ENCODE data around the gene ANKFY1. TPM values are rescaled to one million over a fixed set of nuclear protein-coding genes. Genes with fewer than 3 reads are reported as not detected.

Gene ANKFY1
- total RNA-seq, 4 donors from 2014 or later: 36.8 to 55.0 (median 40.9) TPM

DNA sequence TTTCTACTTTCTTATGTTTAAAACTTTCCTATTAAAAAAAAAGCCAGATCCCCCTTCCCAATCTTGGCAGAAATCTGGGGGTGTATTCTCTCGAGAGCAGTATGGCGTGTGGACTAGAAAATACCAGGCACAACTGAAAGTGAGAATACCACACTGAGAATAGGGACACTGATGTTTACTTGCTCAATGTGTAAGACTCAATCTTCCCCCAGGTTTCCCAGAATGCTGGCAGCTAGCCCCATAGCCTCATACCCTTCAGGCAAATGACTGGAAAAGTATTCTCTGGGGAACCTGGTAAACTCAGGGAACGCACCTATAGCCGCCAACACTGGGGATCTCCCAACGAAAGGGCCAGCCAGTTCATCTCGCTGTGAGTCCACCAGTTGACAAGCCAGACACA lies 136.2 kb downstream of the ANKFY1 start:
- TF ChIP-seq, protein P1, sequence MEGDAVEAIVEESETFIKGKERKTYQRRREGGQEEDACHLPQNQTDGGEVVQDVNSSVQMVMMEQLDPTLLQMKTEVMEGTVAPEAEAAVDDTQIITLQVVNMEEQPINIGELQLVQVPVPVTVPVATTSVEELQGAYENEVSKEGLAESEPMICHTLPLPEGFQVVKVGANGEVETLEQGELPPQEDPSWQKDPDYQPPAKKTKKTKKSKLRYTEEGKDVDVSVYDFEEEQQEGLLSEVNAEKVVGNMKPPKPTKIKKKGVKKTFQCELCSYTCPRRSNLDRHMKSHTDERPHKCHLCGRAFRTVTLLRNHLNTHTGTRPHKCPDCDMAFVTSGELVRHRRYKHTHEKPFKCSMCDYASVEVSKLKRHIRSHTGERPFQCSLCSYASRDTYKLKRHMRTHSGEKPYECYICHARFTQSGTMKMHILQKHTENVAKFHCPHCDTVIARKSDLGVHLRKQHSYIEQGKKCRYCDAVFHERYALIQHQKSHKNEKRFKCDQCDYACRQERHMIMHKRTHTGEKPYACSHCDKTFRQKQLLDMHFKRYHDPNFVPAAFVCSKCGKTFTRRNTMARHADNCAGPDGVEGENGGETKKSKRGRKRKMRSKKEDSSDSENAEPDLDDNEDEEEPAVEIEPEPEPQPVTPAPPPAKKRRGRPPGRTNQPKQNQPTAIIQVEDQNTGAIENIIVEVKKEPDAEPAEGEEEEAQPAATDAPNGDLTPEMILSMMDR (IDR thresholded peaks at IDR 0.05; ENCODE audit: low read depth): no peak

DNA sequence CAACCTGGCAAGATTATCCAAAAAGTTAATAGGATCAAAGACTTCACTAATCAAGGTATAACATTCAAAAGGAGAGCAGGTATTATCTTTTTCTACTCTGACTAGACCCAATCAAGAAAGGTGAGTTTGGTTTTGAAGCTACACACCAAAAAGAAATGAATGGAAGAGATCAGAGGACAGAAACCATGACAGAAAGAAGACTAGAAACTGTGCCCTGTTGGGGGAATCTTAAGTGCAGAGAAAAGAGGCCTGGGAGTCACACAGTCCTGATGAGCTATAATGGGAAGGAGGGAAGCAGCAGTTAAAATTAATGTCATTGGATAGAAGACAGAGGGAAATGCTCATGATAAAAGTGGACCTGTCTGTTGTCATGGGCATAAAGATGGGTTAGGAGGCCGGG lies 138.2 kb downstream of the ANKFY1 start:
- TF ChIP-seq, protein P1 (IDR thresholded peaks at IDR 0.05; ENCODE audit: low read depth): no peak

DNA sequence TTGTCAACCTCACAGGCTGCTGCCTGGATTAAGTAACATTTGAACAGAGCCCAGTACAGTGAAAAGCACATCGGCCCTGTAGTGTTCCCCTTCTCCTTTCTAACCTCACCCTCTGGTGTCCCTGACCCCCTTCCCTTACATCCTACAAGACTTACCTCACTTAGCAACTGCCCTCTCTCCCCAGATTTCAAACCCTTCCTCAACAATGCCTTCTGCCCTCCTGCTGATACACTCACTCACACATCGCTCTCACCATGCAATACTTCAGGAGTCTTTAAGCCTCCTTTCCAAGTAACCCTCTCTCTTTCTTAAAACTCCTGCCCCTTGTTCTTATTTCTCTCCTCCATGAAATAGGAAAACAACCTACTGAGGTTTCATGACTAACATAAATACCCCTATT lies 138.8 kb downstream of the ANKFY1 start:
- TF ChIP-seq, protein P1 (IDR thresholded peaks at IDR 0.05; ENCODE audit: low read depth): no peak

DNA sequence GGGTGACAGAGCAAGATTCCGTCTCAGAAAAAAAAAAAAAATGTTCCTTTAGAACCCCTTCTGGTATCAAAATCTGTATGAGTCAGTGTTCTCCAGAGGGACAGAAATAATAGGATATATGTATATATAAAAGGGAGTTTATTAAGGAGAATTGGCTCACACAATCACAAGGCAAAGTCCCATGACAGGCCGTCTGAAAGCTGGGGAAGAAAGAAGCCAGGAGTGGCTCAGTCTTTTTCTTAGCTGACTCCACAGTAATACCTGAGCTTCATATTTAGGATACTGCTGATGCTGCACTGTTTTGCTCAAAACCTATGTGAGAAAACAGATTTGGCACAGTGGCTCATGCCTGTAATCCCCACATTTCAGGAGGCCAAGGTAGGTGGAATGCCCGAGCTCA lies 143.4 kb downstream of the ANKFY1 start:
- TF ChIP-seq, protein P1 (IDR thresholded peaks at IDR 0.05; ENCODE audit: low read depth): no peak

DNA sequence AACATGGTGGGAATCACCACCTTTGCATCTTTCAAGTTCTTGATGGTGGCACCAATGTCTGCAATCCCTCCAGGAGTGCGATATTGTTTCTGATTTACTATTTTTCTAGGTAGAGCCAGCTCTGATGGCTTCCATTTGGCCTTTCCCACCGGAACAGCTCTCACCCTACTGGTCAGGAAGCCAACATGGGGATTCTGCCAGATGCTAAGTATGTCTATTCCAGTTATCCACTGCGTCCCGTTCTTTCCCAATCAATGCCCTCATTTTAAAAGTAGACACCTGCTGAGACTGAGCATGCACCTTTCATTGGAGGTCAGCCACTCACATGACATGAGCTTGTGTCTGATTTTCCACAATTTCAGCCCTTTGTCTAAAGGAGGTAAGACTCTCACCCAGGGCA lies 144.5 kb downstream of the ANKFY1 start:
- TF ChIP-seq, protein P1 (IDR thresholded peaks at IDR 0.05; ENCODE audit: low read depth): no peak

DNA sequence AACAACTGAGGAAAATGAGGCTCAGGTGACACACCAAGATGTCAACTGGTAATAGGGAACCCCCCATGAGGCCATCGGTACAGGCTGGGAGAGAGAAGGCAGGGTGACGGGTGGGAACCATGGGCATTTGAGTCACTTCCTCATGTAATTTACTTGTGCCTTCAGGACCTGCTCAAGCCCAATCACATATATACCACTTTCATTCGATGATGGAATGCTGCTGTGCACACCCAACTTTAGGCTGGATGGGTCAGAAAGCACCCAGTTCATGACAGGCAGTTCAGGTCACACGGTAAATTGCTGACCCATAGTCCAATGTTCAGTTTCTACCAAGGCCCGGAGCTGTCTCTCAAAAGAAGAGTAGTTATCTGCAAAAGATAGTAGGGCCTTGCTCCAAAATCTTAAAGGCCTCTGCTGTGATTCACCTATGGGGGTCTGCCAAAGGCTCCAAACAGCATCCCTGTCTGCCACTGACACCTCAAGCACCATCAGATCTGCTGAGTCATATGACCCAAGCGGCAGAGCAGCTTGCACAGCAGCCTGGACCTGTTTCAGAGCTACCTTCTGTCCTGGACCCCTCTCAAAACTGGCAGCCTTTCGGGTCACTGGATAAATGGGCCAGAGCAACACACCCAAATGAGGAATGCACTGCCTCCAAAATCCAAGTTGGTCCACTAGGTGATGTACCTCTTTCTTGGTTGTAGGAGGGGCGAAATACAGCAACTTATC lies 145.6 kb downstream of the ANKFY1 start:
- TF ChIP-seq, protein P1 (IDR thresholded peaks at IDR 0.05; ENCODE audit: low read depth): no peak

DNA sequence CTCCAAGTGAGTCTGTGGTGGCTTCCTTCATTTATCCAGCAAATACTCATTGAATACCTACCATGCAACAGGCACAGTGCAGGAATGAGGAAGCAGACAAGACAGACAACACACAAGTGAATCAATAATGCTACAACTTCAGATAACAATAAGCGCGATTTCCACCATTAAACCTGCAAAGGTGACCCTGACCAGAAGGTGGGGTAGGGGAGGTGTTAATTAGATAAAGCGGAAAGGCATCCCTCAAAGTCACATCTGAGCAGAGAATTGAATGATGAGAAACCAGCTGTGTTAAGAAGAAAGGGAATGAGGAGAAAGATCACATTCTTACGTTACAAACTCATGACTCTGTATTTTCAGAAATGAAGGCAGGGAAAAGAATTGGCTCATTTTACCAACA lies 147.3 kb downstream of the ANKFY1 start:
- TF ChIP-seq, protein P1 (IDR thresholded peaks at IDR 0.05; ENCODE audit: low read depth): no peak

Small RNAs within 50 kb of the gene (small RNA-seq; reads per million reads assigned to genes)
- 0.49 reads per million for gene RF00019

Other genes with a start within 250 kb of the ANKFY1 start
- gene ZZEF1, start 120.9 kb downstream of the ANKFY1 start, total RNA-seq: 100 to 1,000 TPM in 1 of 4 donors, 10 to 100 TPM in 3; 59.0 to 115 (median 68.2) TPM
- 10 to 100 TPM; 12.6 to 64.4 (median 46.1) TPM for gene CYB5D2, start 120.8 kb downstream of the ANKFY1 start, total RNA-seq
- 10 to 100 TPM; 27.3 to 54.0 (median 32.0) TPM for gene UBE2G1, start 102.7 kb upstream of the ANKFY1 start, total RNA-seq
- gene SPNS3, start 170.0 kb upstream of the ANKFY1 start, total RNA-seq: 1 to 10 TPM in 1 of 4 donors, not detected in 3; 1.7 TPM
- gene SPNS2, start 234.9 kb upstream of the ANKFY1 start, total RNA-seq: 10 to 100 TPM in 3 of 4 donors, 1 to 10 TPM in 1; 3.2 to 31.8 (median 13.4) TPM